ENCODE measurements around the gene PTPN6.
"Not testable (repeated sequence)": the region's sequence is repeated elsewhere in the genome, so short reads cannot be mapped to it uniquely, and the experiment has no call there.

PTPN6 gene

GRCh38 chr12:6950811-6951540, at the start of gene PTPN6:
Gene PTPN6, plus strand, starts transcription at chr12:6951356. Its CDS starts 157 bp downstream, at chr12:6951513.
- H3K27ac Mint-ChIP-seq, result peak within 1 kb of the TSS; percentile 94
- H3K27me3 Mint-ChIP-seq, result no peaks in the 10 kb centered on the region
- peak; percentile 65 for ATAC-seq (ENCODE audit: low read depth)
- H3K36me3 Mint-ChIP-seq, result peaks cover 38% of the 10 kb centered on the region
- peak; percentile 69 to 73 for DNase-seq (ENCODE audit: low spot score in 2 of 2)
- H3K9me3 Mint-ChIP-seq, result no peaks in the 10 kb centered on the region
- peaks cover 63% of the 10 kb centered on the region for H3K4me1 Mint-ChIP-seq
- peak within 1 kb of the TSS; percentile 99 for H3K4me3 Mint-ChIP-seq

GRCh38 chr12:6902448-6902847, 48.7 kb upstream of the PTPN6 start:
- Mint-ChIP-seq H3K27ac (no peak overlapping the region), H3K36me3 (peaks cover 1% of the 10 kb centered on the region), H3K27me3 (no peaks in the 10 kb centered on the region), H3K4me3 (no peak overlapping the region), H3K9me3 (no peaks in the 10 kb centered on the region), H3K4me1 (peaks cover 9% of the 10 kb centered on the region)
- no peak for DNase-seq (ENCODE audit: low spot score in 2 of 2)
- ATAC-seq (ENCODE audit: low read depth), result no peak

- no peaks in the 10 kb centered on the region for H3K27me3 Mint-ChIP-seq
- H3K27ac Mint-ChIP-seq, result no peak overlapping the region
- ATAC-seq (ENCODE audit: low read depth) (no peak), DNase-seq (ENCODE audit: low spot score in 2 of 2) (no peak)
- H3K9me3 Mint-ChIP-seq, result no peaks in the 10 kb centered on the region
- H3K4me1 Mint-ChIP-seq, result peaks cover 9% of the 10 kb centered on the region
- H3K36me3 Mint-ChIP-seq, result peaks cover 1% of the 10 kb centered on the region
- H3K4me3 Mint-ChIP-seq, result no peak overlapping the region
Measured at GRCh38 chr12:6903722-6904121, 47.4 kb upstream of the PTPN6 start.

- no peaks in the 10 kb centered on the region for H3K27me3 Mint-ChIP-seq
- ATAC-seq (ENCODE audit: low read depth), result peak; percentile 95
- peak; percentile 89 to 96 for DNase-seq (ENCODE audit: low spot score in 2 of 2)
- peaks cover 6% of the 10 kb centered on the region for H3K4me1 Mint-ChIP-seq
- no peaks in the 10 kb centered on the region for H3K9me3 Mint-ChIP-seq
- no peak within 1 kb of the TSS for H3K4me3 Mint-ChIP-seq
- no peak within 1 kb of the TSS for H3K27ac Mint-ChIP-seq
- H3K36me3 Mint-ChIP-seq, result peaks cover 1% of the 10 kb centered on the region
Measured at GRCh38 chr12:6904280-6905276, 46.6 kb upstream of the PTPN6 start, which contains the start of gene LRRC23. Gene LRRC23, plus strand, starts transcription at chr12:6904822. Its CDS starts 812 bp downstream, at chr12:6905634.

- DNase-seq (ENCODE audit: low spot score in 2 of 2) (no peak), ATAC-seq (ENCODE audit: low read depth) (no peak)
- Mint-ChIP-seq H3K27ac (no peak overlapping the region), H3K4me3 (no peak overlapping the region), H3K36me3 (peaks cover 1% of the 10 kb centered on the region), H3K9me3 (no peaks in the 10 kb centered on the region), H3K27me3 (no peaks in the 10 kb centered on the region), H3K4me1 (peaks cover 5% of the 10 kb centered on the region)
Measured at GRCh38 chr12:6905414-6906040, 45.6 kb upstream of the PTPN6 start.

- H3K4me1 Mint-ChIP-seq, result peaks cover 11% of the 10 kb centered on the region
- H3K9me3 Mint-ChIP-seq; H3K27ac Mint-ChIP-seq; H3K4me3 Mint-ChIP-seq; H3K36me3 Mint-ChIP-seq; DNase-seq (ENCODE audit: low spot score in 2 of 2); ATAC-seq (ENCODE audit: low read depth); H3K27me3 Mint-ChIP-seq: not testable (repeated sequence)
Measured at GRCh38 chr12:6908141-6908540, 43.0 kb upstream of the PTPN6 start.

- Mint-ChIP-seq H3K27me3 (no peaks in the 10 kb centered on the region), H3K4me1 (peaks cover 11% of the 10 kb centered on the region), H3K4me3 (no peak overlapping the region), H3K9me3 (no peaks in the 10 kb centered on the region), H3K27ac (no peak overlapping the region), H3K36me3 (peaks cover 1% of the 10 kb centered on the region)
- no peak for ATAC-seq (ENCODE audit: low read depth)
- no peak for DNase-seq (ENCODE audit: low spot score in 2 of 2)
Measured at GRCh38 chr12:6909421-6910145, 41.6 kb upstream of the PTPN6 start.

- Mint-ChIP-seq H3K36me3 (peaks cover 7% of the 10 kb centered on the region), H3K27me3 (no peaks in the 10 kb centered on the region), H3K9me3 (no peaks in the 10 kb centered on the region), H3K4me1 (peaks cover 25% of the 10 kb centered on the region), H3K4me3 (peak overlapping the region; percentile 47), H3K27ac (peak overlapping the region; percentile 25)
- ATAC-seq (ENCODE audit: low read depth) (no peak), DNase-seq (ENCODE audit: low spot score in 2 of 2) (no peak)
Measured at GRCh38 chr12:6912164-6912935, 38.8 kb upstream of the PTPN6 start.

- Mint-ChIP-seq H3K4me1 (peaks cover 25% of the 10 kb centered on the region), H3K9me3 (no peaks in the 10 kb centered on the region), H3K4me3 (peak within 1 kb of the TSS; percentile 98), H3K27ac (peak within 1 kb of the TSS; percentile 86), H3K36me3 (peaks cover 9% of the 10 kb centered on the region), H3K27me3 (no peaks in the 10 kb centered on the region)
- ATAC-seq (ENCODE audit: low read depth) (peak; percentile 87), DNase-seq (ENCODE audit: low spot score in 2 of 2) (peak; percentile 65 to 69)
Measured at GRCh38 chr12:6914246-6914946, 36.8 kb upstream of the PTPN6 start, which contains the start of gene ENO2. Gene ENO2, plus strand, starts transcription at chr12:6914580. Its CDS starts 1,253 bp downstream, at chr12:6915833.

- H3K36me3 Mint-ChIP-seq, result peaks cover 14% of the 10 kb centered on the region
- peak overlapping the region; percentile 98 for H3K4me3 Mint-ChIP-seq
- H3K4me1 Mint-ChIP-seq, result peaks cover 29% of the 10 kb centered on the region
- DNase-seq (ENCODE audit: low spot score in 2 of 2) (no peak), ATAC-seq (ENCODE audit: low read depth) (no peak)
- peak overlapping the region; percentile 86 for H3K27ac Mint-ChIP-seq
- H3K27me3 Mint-ChIP-seq, result no peaks in the 10 kb centered on the region
- no peaks in the 10 kb centered on the region for H3K9me3 Mint-ChIP-seq
Measured at GRCh38 chr12:6914947-6915788, 36.0 kb upstream of the PTPN6 start.

- Mint-ChIP-seq H3K36me3 (peaks cover 14% of the 10 kb centered on the region), H3K9me3 (no peaks in the 10 kb centered on the region), H3K4me1 (peaks cover 29% of the 10 kb centered on the region), H3K27me3 (no peaks in the 10 kb centered on the region), H3K4me3 (peak overlapping the region; percentile 98), H3K27ac (peak overlapping the region; percentile 86)
- DNase-seq (ENCODE audit: low spot score in 2 of 2) (no peak), ATAC-seq (ENCODE audit: low read depth) (no peak)
Measured at GRCh38 chr12:6915789-6916285, 35.3 kb upstream of the PTPN6 start.

Data from memory B cell (primary cell).